Ovary (tissue), 9 donors: ENCODE results near the gene CACNA1D. TPM values are rescaled to one million over a fixed set of nuclear protein-coding genes. Genes with fewer than 3 reads are reported as not detected.

Experiments
- DNase-seq, 5 donors: peaks; one replicate each; pipeline ENCODE4 v3.0.0-alpha.2; 2019 to 2020
- H3K27ac ChIP-seq, 2 donors: fragments of 200-600 bp; one replicate each; pipeline versions ENCODE4 v1.5.1 to v1.8.0; 2019 to 2022
- H3K27me3 ChIP-seq: fragments of 200-600 bp; one replicate; pipeline ENCODE4 v1.8.0; 2022
- H3K36me3 ChIP-seq: fragments of 200-600 bp; sonication (generic); one replicate; pipeline ENCODE4 v1.5.1; 2019
- H3K4me1 ChIP-seq: one replicate; pipeline ENCODE4 v1.8.1; 2013; ENCODE audit warnings: mild to moderate bottlenecking, moderate library complexity; ENCODE audit not compliant: insufficient read depth
- H3K4me3 ChIP-seq: fragments of 200-600 bp; sonication (generic); one replicate; pipeline ENCODE4 v1.5.1; 2017
- H3K9me3 ChIP-seq, 2 donors: fragments of 200-600 bp in 1 of 2; sonication (generic) in 1 of 2; one replicate each; pipeline versions ENCODE4 v1.5.1 to v1.8.1; 2013 to 2019; ENCODE audit warnings: mild to moderate bottlenecking in 1 of 2, moderate library complexity in 1 of 2
- EP300 ChIP-seq: sonication (generic); formaldehyde crosslinking; IDR thresholded peaks from one replicate; pipeline ENCODE4 v1.6.1; 2017; ENCODE audit warnings: antibody characterized with exemption
- POLR2A ChIP-seq: fragments of 450-650 bp; IDR thresholded peaks from one replicate; pipeline ENCODE4 v1.6.1; 2017; ENCODE audit warnings: antibody characterized with exemption, mild to moderate bottlenecking, moderate library complexity
- WGBS, 3 donors: extraction: QIAGEN DNeasy Blood & Tissue Kit in 1 of 3; methylation state at CpG; one replicate each; pipeline versions ENCODE4 v1.1.5 to v1.1.7; 2013 to 2017; 5-methylcytosine and 5-hydroxymethylcytosine counted together
- intact Hi-C, 4 donors: fragments of 100-400 bp; cut with DNase I; formaldehyde crosslinking; loops; one replicate each; pipeline versions ENCODE4 v1.11.0 to v1.15.1; 2022 to 2023
- polyA plus RNA-seq, 2 donors: library from polyadenylated mRNA; stranded (reverse); fragments of 200-250 nt in 1 of 2; fragments of 350-450 nt in 1 of 2; fragmentation: Illumina TruSeq in 1 of 2; extraction: RNeasy Lipid Tissue Mini Kit (QIAGEN cat#74804) in 1 of 2; gene quantifications; one replicate each; pipeline ENCODE4 v1.2.3, GENCODE V29; 2013 to 2014
- total RNA-seq, 7 donors: library from RNA; depleted of rRNA in 2 of 7; stranded (reverse); fragments of >200 nt in 2 of 7; fragmentation: NEBNext Ultra II Directional in 3 of 7; extraction: Animal tissue kit (Norgen Biotek cat#: 25700) in 3 of 7; gene quantifications; one replicate each; pipeline versions ENCODE4 v1.1.0 to v1.2.4, GENCODE V29; 2016 to 2023
- TF ChIP-seq, protein P1 (sequence below), 3 donors: fragments of 450-650 bp in 2 of 3; fragments of 200-600 bp in 1 of 3; IDR thresholded peaks; one replicate each; pipeline versions ENCODE4 v1.5.1 to v1.8.0; 2016 to 2022; ENCODE audit warnings: antibody characterized with exemption in 3 of 3, mild to moderate bottlenecking in 1 of 3
- donor health status: DM: no; HTN: no; CAD: no; lungs with moderate emphysema.
- donor health status: DM: no; HTN: no; CAD: no.
- donor health status: Bipolar disorder and iron deficiency.
- donor health status: DM: yes; HTN: yes; CAD: no.
- donor health status: DM: no; HTN: no; CAD: no.
- donor health status: DM: yes; HTN: yes; CAD: no.

Gene CACNA1D
- total and polyA plus RNA-seq, 9 donors, result 0.23 to 9.3 (median 5.1) TPM

DNA sequence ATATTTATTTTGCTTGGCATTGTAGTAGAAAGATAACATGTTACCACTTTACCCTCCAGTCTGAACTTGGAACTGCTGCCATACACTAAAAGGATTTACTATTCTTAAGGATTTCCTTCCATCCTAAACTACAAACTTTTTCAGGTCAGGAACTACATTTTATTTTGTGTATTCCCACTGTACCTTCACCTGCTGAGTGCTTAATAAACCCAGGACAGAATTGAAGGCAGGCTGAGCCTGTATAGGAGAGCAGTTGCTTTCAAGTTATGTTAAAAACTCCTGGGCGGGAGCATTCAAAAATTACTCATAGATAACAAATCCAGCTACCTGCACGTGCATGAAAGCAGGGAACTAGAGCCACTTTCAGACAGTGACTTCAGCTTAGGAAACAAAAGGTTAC, 58.3 kb downstream of the CACNA1D start:
- WGBS, 3 donors, result 49 to 54% (median 50%) methylated on average over 2 of the region's 2 CpGs
- no peaks in the 10 kb centered on the region for H3K9me3 ChIP-seq
- H3K4me3 ChIP-seq, result no peak overlapping the region
- H3K4me1 ChIP-seq, result no peaks in the 10 kb centered on the region
- no peaks in the 10 kb centered on the region for H3K27me3 ChIP-seq
- intact Hi-C loops, result no loop called here
- DNase-seq, result no peak
- TF ChIP-seq EP300 (no peak), POLR2A (no peak)
- TF ChIP-seq, protein P1, sequence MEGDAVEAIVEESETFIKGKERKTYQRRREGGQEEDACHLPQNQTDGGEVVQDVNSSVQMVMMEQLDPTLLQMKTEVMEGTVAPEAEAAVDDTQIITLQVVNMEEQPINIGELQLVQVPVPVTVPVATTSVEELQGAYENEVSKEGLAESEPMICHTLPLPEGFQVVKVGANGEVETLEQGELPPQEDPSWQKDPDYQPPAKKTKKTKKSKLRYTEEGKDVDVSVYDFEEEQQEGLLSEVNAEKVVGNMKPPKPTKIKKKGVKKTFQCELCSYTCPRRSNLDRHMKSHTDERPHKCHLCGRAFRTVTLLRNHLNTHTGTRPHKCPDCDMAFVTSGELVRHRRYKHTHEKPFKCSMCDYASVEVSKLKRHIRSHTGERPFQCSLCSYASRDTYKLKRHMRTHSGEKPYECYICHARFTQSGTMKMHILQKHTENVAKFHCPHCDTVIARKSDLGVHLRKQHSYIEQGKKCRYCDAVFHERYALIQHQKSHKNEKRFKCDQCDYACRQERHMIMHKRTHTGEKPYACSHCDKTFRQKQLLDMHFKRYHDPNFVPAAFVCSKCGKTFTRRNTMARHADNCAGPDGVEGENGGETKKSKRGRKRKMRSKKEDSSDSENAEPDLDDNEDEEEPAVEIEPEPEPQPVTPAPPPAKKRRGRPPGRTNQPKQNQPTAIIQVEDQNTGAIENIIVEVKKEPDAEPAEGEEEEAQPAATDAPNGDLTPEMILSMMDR (IDR thresholded peaks at IDR 0.05), result no peak
- H3K27ac ChIP-seq, result no peak overlapping the region
- no peaks in the 10 kb centered on the region for H3K36me3 ChIP-seq

DNA sequence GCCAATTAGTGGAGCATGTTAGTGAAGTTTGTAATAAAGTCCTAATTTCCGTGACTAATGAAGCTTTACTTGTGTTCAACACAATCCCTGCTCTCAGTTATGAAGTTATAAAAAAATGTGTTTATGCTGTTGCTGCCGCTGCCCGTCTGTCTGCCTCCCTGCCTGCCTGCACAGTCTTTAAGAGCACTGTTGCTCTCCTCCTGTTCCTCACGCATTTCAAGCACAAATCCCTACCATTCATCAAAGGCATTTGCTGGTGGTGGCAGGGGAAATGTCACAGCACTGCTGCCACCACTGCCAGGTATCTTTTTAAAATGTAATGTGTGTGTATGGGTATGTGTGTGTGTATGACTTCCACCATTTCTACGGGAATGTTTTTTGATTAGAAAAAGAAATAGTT, 58.8 kb downstream of the CACNA1D start:
- H3K36me3 ChIP-seq, result no peaks in the 10 kb centered on the region
- H3K27ac ChIP-seq, result no peak overlapping the region
- intact Hi-C loops, result no loop called here
- WGBS, 3 donors, result 53 to 82% (median 64%) methylated on average over 5 of the region's 5 CpGs
- TF ChIP-seq, protein P1 (IDR thresholded peaks at IDR 0.05), result no peak
- no peak for TF ChIP-seq POLR2A
- TF ChIP-seq EP300, result no peak
- no peaks in the 10 kb centered on the region for H3K9me3 ChIP-seq
- no peaks in the 10 kb centered on the region for H3K4me1 ChIP-seq
- no peaks in the 10 kb centered on the region for H3K27me3 ChIP-seq
- no peak overlapping the region for H3K4me3 ChIP-seq
- no peak for DNase-seq

DNA sequence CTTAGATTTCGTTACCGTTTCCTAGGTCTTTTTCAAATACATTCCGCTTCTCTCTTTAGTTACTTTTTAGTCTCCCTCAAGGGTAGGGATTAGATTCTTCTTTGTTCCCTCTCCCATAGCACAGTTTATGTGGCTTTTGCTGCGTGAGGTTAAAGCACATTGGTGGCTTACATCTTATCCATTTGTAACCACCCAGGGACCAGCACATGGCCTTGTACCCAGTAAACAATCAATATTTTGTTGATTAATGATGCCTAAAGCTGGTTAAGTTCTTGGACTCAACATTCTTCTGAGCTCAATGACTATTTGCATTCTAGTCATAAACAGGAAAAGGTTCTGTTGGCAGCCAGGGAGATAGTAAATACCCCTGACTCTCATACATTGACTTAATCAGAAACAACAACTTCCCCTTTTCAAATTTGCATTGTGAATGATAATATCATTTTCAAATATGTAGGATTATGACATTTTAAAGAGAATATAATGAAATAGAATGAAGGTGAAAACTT, 60.2 kb downstream of the CACNA1D start:
- Histone ChIP-seq H3K9me3 (no peaks in the 10 kb centered on the region), H3K27me3 (no peaks in the 10 kb centered on the region), H3K27ac (no peak overlapping the region), H3K4me1 (no peaks in the 10 kb centered on the region), H3K36me3 (no peaks in the 10 kb centered on the region), H3K4me3 (no peak overlapping the region)
- intact Hi-C loops, result no loop called here
- TF ChIP-seq POLR2A (no peak), EP300 (no peak)
- TF ChIP-seq, protein P1 (IDR thresholded peaks at IDR 0.05), result no peak
- no peak for DNase-seq
- WGBS, 3 donors, result 92 to 96% (median 94%) methylated on average over 4 of the region's 4 CpGs

DNA sequence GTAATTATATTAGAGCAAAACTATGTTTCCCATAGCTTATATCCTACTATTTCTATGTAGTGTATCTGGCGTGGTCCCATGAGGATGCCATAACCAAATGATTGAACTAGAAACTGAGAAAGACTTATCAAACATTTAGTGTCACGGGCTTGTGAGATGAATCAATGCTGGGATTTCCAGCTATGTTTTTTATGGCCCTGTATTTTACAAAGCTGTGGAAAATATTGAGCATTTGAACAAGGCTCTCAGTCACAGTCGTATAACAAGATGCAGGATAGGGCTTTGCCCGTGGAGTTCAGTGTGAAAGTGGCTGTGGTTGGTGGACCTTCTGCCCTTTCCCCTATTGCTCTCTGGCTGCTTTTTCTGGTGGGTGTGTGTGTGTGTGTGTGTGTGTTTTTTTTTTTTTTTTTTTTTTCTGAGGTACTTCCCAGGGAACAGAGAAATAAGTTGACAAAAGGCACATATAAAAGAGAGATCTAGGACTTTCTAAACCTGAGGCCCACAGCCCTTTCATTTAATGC, 60.7 kb downstream of the CACNA1D start:
- H3K36me3 ChIP-seq, result no peaks in the 10 kb centered on the region
- no peaks in the 10 kb centered on the region for H3K9me3 ChIP-seq
- DNase-seq, result no peak
- H3K27me3 ChIP-seq, result no peaks in the 10 kb centered on the region
- TF ChIP-seq POLR2A (no peak), EP300 (no peak)
- TF ChIP-seq, protein P1 (IDR thresholded peaks at IDR 0.05), result no peak
- H3K27ac ChIP-seq, result no peak overlapping the region
- H3K4me1 ChIP-seq, result no peaks in the 10 kb centered on the region
- H3K4me3 ChIP-seq, result no peak overlapping the region
- intact Hi-C loops, result no loop called here
- WGBS, 3 donors, result 82 to 86% (median 83%) methylated on average over 4 of the region's 4 CpGs
